HG02571 (cell line): ENCODE data around the gene PUSL1.

Source experiments
- ATAC-seq: cut with Tn5 transposase; IDR thresholded peaks from one replicate; pipeline ENCODE4 v1.9.1; 2021; ENCODE audit warnings: mild to moderate bottlenecking, moderate library complexity; ENCODE audit not compliant: unreplicated experiment

PUSL1 gene

GRCh38 chr1:1293263-1294249, 14.8 kb upstream of the PUSL1 start:
- ATAC-seq, result no peak

DNA sequence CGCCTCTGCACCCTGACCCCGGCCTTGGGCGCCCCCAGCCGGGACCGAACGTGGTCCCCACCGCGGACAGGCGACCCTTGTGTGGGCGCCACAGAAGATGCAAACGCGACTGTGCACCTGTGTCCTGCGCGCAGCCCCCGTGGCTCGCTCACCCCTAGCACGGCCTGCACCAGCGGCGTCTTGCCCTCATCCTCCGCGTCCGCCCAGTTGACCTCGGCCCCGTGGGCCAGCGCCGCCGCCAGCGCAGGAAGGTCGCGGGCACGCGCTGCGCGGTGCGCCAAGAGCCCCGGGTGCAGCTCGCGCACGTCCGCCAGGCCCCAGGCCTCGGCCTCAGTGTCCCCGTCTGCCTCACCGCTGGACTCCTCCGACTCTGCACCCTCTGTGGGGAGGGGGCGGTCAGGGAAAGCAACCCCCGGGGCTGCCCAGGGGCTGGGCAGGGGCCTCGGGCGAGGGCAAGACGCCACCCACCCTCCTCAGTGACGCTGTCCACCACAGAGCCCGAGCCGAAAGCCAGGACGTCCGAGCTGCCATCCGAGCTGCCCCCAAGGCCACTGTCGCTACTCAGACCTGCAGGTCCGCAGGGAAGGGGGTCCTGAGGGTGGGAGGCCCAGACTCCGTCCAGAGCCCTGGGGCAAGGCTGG, 14.0 kb upstream of the PUSL1 start:
- ATAC-seq, result no peak

DNA sequence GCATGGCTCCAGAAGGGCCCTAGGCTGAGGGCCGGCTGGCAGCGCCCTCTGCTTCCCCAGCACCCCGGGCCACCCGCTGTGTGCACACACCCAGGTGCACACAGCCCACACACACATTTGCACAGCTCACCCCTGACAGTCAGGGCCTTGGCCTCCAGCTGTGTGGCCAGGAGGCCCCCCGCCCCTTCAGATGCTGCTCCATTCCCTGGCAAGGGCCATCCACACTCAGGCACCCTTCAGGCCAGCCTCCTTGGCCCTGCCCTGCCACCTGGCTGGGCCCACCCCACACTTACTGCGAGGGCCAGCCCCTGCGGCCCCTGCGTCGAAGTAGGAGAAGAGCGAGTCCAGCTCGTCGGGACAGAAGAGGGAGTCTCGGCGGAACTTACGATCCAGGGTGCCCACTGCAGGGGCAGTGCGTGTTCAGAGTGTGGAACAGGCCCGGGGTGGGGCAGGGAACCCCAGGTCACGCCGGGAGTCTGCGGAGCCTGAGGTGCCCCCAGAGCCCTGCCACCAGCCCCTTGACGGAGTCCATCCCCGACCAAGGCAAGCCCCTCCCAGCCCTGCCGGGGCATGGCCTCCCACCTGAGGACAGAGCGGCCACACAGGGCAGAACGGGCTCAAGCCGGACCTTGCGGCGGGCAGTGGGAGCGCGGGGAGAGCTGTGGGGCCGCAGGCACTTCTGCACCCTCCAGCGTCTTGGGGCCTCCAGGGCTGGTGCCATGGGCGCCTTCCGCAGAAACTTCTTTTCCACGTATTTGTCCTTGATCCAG, 13.1 kb upstream of the PUSL1 start:
- ATAC-seq, result no peak

DNA sequence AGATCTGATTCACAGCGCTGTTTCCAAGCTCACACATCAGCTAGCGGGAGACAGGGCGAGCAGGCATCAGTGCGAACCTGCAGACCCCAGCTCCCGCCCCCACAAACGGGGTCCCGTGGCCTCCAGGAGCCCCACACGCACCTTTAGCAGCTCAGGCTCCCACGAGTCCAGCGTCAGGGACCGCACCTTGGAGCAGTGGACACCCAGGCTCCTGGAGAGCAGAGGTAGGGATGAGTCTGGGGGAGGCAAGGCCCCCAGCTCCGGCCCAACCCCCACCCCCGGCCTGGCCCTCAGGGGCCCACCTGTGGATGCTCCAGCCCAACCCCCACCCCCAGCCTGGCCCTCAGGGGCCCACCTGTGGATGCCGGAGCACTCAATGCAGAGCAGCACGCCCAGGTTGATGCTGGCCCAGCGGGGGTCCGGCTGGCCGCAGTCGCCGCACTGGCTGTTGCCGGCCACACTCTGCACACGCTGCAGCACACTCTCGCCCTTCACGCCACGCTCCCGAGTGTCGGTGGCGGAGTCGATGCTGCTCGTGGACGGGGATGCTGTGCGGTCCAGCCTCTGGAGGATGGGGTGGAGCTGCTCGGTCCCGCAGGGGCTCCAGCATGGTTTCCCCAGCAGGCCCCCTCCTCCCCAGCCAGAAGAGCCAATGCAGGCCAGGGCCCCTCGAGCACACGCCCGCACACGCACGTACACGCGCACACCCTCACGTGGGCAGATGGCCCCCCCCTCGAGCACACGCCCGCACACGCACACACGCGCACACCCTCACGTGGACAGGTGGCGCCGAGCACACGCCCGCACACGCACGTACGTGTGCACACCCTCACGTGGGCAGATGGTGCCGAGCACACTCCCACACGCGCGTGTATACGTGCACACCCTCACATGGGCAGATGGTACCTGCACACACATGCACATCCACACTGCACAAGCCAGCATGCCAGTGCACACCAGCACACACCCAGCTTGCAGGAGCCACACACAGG, 12.0 kb upstream of the PUSL1 start:
- ATAC-seq, result no peak

DNA sequence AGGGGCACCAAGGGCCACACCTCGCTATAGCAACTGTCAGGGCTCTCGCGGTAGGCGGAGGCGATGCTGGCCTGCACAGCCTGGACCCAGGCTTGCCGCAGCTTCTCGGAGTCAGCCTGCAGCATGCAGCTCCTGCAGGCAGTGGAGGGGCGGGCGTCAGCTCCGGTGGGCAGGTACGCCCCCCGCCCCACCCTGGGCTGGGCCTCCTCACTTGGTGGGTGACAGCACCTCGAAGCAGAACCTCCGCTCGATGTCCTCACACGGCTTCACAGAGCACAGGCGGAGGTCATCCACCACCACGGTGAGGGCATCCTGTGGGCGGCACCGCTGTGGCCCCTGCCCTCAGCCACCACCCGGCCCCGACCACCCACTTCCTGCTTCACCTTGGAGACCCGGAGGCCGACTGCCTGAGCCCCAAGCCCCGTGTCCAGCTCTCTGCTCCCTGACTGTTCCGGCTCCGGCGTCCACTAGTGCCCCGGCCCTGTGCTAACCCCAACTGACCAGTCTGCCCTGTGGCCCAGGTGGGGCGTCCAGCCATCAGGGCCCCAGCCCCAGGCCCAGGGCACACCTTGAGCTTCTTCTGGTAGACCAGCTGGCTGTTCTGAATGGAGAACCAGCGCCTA, 10.5 kb upstream of the PUSL1 start:
- no peak for ATAC-seq

GRCh38 chr1:1298861-1299685, 9.3 kb upstream of the PUSL1 start:
- ATAC-seq, result no peak

DNA sequence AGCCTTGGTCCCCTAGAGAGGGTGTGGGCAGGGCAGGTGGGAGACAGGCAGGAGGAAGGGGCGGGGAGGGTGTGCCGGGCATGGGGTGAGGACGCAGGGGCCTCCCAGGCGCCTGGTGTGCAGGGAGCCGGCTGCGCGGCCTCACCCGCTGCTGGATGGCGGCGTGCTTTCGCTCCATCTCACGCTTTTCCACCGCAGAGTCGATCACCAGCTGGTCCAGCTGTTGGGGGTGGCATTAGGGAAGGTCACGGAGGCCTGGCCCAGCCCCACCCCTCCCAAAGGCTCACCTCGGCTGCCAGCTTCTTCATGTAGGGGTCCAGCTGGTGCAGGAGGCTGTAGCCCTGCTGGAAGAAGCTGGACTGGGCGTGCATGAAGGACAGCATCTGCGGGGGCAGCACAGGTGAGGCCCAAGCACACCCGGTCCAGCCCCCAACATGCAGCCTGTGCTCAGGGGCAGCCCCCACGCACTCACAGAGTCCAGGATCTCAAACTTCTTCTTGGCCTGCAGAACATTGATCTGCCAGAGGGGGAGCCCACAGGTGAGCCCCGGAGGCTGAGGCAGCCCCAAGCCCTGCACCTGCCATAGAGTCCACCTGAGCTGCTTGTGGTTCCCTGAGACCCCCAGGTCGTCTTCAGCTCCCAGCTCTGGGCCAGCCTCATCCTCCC, 8.6 kb upstream of the PUSL1 start:
- ATAC-seq, result no peak

DNA sequence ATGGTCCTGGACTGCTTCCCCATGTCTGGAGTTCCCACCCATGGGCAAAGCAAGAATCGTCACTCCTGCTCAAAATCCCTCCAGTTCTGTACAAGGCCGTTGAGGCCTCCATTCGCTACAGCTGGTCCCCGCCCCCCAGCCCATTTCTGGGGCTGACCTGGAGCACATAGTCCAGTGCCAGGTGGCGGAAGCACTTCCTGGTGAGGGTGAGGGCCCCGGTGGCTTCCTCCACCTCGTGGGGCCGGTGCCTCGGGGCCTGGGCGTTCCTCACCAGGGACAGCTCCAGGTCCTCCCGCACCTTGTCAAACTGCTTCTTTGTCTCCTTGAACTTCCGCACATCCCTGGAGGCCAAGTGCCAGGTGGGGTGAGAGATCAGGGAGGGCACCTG, 8.1 kb upstream of the PUSL1 start:
- ATAC-seq, result no peak

DNA sequence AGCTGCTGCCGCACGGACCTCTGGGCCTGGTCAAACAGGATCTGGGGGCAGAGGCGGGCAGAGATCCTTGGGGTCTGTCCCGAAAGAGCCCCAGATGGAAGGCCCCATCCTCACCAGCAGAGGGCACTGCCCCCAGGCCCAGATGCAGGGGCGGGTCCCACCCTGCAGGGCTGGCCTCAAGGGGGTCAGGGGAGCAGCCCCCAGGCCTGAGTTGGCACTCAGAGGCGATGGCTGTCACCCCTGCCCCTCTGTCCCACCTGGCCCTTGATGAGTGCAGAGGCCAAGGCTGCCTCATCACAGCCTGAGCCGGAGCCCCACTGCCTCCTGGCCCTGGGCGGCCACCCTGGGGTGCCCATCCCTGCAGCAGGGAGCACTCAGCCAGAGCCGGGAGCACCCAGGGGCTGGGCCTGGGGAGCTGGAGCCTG, 6.4 kb upstream of the PUSL1 start:
- ATAC-seq, result no peak

- no peak for ATAC-seq
Observed at GRCh38 chr1:1302951-1303509, 5.4 kb upstream of the PUSL1 start.

GRCh38 chr1:1303736-1304135, 4.7 kb upstream of the PUSL1 start:
- ATAC-seq, result no peak

GRCh38 chr1:1304331-1305299, 3.8 kb upstream of the PUSL1 start:
- ATAC-seq, result no peak

- no peak for ATAC-seq
Observed at GRCh38 chr1:1305300-1306069, 2.9 kb upstream of the PUSL1 start.

- ATAC-seq, result no peak
Observed at GRCh38 chr1:1306070-1306660, 2.2 kb upstream of the PUSL1 start.

- ATAC-seq, result no peak
Observed at GRCh38 chr1:1306661-1307260, 1.6 kb upstream of the PUSL1 start.
